ENCODE results near the gene CTSC.
A peak's percentile ranks its signal among the peaks of the same experiment; 100 is the strongest.

CTSC gene

GRCh38 chr11:88292171-88292843 lies 45.2 kb downstream of the CTSC start:
- TF ChIP-seq CTCF (conservative IDR thresholded peaks at IDR 0.05; ENCODE audit: control insufficient read depth, insufficient read depth, low read depth, low read length) = no peak
- DNase-seq (ENCODE audit: low read depth) = peak; percentile 51

DNA sequence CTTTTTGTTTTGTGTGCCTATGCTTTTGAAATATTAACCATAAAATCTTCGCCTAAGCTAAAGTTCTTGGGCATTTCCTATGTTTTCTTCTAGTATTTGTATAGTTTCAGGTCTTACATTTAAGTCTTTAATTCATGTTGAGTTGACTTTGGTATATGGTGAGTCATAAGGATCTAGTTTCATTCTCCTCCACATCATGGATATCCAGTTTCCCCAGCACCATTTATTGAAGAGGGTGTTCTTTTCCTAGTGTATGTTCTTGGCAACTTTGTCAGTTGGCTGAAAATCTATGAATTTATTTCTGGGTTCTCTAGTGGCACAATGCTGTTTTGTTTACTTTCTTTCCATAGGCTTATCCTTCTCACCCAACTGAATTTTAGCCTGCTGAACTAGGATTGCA lies 49.0 kb downstream of the CTSC start:
- TF ChIP-seq CTCF (conservative IDR thresholded peaks at IDR 0.05; ENCODE audit: control insufficient read depth, insufficient read depth, low read depth, low read length) = no peak
- no peak overlapping the region for H3K4me3 ChIP-seq (ENCODE audit: control insufficient read depth, low read depth, low read length)
- DNase-seq (ENCODE audit: low read depth) = no peak

More at GRCh38 chr11:88292171-88292843, 45.2 kb downstream of the CTSC start:
- no peak overlapping the region for H3K4me3 ChIP-seq (ENCODE audit: control insufficient read depth, low read depth, low read length)

DNA sequence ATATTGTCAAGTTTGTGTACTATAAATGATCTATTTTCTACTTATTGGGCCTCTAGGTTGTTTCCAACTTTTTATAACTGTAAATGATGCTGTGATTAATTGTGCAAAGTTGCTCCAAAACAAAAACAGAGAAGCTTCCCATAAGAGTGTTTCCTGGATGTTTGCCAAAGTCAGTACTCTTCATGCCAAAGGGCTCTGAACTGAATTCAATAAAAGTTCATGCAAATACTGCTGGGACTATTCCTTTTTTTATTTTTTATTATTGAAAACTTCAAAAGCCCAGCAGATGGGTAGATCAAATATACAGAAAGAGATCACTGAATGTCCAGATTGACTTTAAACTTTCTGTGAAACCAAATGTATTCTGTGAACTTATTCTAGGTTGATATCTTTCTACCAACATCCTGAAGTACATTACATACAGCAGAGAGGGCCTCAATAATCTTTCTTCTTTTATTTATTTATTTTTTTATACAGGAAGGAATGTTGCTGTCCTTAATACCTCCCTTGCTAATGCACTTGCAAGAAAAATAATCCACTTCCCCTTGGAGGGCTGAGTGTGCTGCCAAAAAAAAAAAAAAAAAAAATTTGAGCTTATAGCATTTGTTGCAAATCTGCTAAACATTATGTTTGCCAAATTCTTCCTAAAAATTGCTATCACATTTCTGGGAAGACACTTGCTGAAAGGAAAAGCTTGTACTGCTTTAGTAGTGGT lies 53.0 kb downstream of the CTSC start:
- no peak for TF ChIP-seq CTCF (conservative IDR thresholded peaks at IDR 0.05; ENCODE audit: control insufficient read depth, insufficient read depth, low read depth, low read length)
- no peak overlapping the region for H3K4me3 ChIP-seq (ENCODE audit: control insufficient read depth, low read depth, low read length)
- DNase-seq (ENCODE audit: low read depth) = peak; percentile 30

DNA sequence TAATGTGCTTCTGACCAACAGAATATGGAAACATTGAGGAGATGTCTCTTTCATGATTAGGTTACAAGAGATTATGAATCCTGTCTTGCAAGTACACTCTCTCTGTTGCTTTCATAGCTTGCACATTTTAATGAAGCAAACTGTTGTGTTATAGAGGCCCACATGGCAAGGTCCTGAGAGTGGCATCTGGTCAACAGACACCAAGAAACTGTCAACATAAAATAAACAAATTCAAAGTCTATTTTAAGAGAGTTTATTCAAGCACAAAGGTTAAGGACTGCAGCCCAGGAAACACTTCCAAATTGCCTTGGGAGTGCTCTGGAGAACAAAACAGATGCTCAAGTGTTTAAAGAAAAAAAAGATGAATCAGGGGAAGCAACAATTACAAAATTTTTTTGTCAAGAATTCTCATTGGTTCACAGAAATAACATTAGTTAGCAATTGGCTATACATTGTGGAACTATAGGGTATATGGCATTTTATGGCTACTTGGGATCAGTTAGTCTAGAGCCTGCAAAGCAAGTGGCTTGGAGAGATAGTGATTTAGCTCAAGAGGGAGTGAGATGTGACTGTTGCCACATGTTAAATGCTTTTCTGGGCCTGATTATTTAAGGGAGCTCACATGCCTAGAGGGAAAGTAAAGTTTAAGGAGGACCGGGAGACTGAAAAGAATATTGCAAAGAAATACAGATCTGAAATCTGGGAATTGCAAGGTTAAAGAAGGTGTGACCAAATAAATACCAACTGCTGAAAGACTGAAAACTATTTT lies 54.6 kb downstream of the CTSC start:
- no peak for TF ChIP-seq CTCF (conservative IDR thresholded peaks at IDR 0.05; ENCODE audit: control insufficient read depth, insufficient read depth, low read depth, low read length)
- no peak for DNase-seq (ENCODE audit: low read depth)
- H3K4me3 ChIP-seq (ENCODE audit: control insufficient read depth, low read depth, low read length) = no peak overlapping the region

DNA sequence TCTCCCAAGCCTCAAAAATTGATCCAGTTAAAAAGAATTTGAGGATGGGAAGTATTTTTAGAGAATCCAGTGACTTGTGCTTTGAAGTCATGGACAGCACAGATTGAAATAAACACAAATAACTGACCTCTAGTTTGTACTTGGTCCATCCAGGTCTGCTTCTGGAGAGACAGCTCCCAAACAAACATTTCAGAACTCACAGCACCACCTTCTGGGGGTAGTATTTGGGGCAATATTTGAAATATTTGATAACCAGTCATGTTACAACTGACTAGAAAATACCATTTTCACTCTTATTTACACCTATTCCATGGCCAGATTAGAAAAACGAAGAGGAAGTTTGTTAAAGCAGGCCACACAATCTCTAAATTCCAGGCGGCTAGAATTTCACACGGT lies 56.2 kb downstream of the CTSC start:
- peak; percentile 17 for TF ChIP-seq CTCF (conservative IDR thresholded peaks at IDR 0.05; ENCODE audit: control insufficient read depth, insufficient read depth, low read depth, low read length)
- peak; percentile 23 for DNase-seq (ENCODE audit: low read depth)
- H3K4me3 ChIP-seq (ENCODE audit: control insufficient read depth, low read depth, low read length) = no peak overlapping the region

- TF ChIP-seq CTCF (conservative IDR thresholded peaks at IDR 0.05; ENCODE audit: control insufficient read depth, insufficient read depth, low read depth, low read length) = no peak
- DNase-seq (ENCODE audit: low read depth) = peak; percentile 8
- H3K4me3 ChIP-seq (ENCODE audit: control insufficient read depth, low read depth, low read length) = no peak overlapping the region
These were observed 56.7 kb downstream of the CTSC start for GRCh38 chr11:88280673-88281316.
